Activated B cell treated with CpG ODN at 0.5 μM for 24 hours (primary cell): ENCODE measurements around the gene MAP1LC3A. TPM values are rescaled to one million over a fixed set of nuclear protein-coding genes. Genes with fewer than 3 reads are reported as not detected.

ENCODE experiments used
- ATAC-seq: fragments of 200-7000 bp; cut with Tn5 transposase; one replicate; pipeline ENCODE4 v1.10.0; 2021; ENCODE audit warnings: low read depth, mild to moderate bottlenecking, moderate library complexity
- CTCF ChIA-PET: fragments of 350-600 bp; sonication (Branson Sonifier 250); formaldehyde crosslinking; loops from one replicate; lab custom pipeline; 2021; ENCODE audit warnings: antibody characterized with exemption; lab: Charles Lee
- POLR2A ChIA-PET: fragments of 350-600 bp; sonication (Branson Sonifier 250); formaldehyde crosslinking; loops from one replicate; lab custom pipeline; 2021; ENCODE audit warnings: antibody characterized with exemption; lab: Charles Lee
- DNase-seq: peaks from one replicate; pipeline ENCODE4 v3.0.0; 2022
- H3K27ac Mint-ChIP-seq: one replicate; pipeline ENCODE4 v1.8.0; 2020; ENCODE audit warnings: mixed read lengths
- H3K27me3 Mint-ChIP-seq: one replicate; pipeline ENCODE4 v1.8.0; 2021; ENCODE audit warnings: mixed read lengths
- H3K36me3 Mint-ChIP-seq: one replicate; pipeline ENCODE4 v1.8.0; 2021; ENCODE audit warnings: low read depth, mixed read lengths
- H3K4me1 Mint-ChIP-seq: one replicate; pipeline ENCODE4 v1.8.0; 2021; ENCODE audit warnings: mixed read lengths
- H3K4me3 Mint-ChIP-seq: one replicate; pipeline ENCODE4 v1.8.0; 2020; ENCODE audit warnings: mild to moderate bottlenecking, mixed read lengths
- H3K9me3 Mint-ChIP-seq: one replicate; pipeline ENCODE4 v1.8.0; 2020; ENCODE audit warnings: mixed read lengths
- intact Hi-C: fragments of 100-400 bp; cut with micrococcal nuclease; formaldehyde crosslinking; loops from one replicate; pipeline ENCODE4 v1.15.1; 2024
- total RNA-seq: library from RNA; stranded (reverse); gene quantifications from 2 replicates; pipeline ENCODE4 v1.2.3, GENCODE V29; 2022
- TF ChIP-seq, protein P1 (sequence below): fragments of 200-600 bp; IDR thresholded peaks from one replicate; pipeline ENCODE4 v1.8.0; 2022; ENCODE audit warnings: antibody characterized with exemption, mild to moderate bottlenecking

Gene MAP1LC3A
- total RNA-seq, 1 donor from 2014 or later, result 1.6 TPM

DNA sequence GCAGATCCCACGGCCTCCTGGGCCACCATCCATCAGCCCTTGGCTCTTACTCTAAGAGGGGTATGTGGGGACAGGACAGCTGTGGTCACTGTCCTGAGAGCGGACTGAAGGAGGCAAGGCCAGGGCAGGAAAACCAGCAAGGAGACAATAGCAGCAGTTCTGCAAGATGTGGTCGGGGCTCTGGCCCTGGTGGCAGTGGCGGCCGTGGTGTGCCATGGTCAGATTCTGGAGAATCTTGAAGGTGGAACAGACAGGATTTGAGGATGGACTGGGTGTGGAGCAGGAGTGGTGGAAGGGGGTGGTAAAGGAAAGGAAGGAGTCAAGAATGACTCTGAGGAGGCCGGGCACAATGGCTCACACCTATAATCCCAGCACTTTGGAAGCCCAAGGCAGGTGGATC is 5.9 kb upstream of the MAP1LC3A start:
- ATAC-seq (no peak), DNase-seq (no peak)
- Mint-ChIP-seq H3K36me3 (no peaks in the 10 kb centered on the region), H3K27me3 (no peaks in the 10 kb centered on the region), H3K4me3 (no peak overlapping the region), H3K9me3 (no peaks in the 10 kb centered on the region), H3K4me1 (peaks cover 5% of the 10 kb centered on the region), H3K27ac (no peak overlapping the region)
- ChIA-PET CTCF (no interaction called here), POLR2A (no interaction called here)
- TF ChIP-seq, protein P1, sequence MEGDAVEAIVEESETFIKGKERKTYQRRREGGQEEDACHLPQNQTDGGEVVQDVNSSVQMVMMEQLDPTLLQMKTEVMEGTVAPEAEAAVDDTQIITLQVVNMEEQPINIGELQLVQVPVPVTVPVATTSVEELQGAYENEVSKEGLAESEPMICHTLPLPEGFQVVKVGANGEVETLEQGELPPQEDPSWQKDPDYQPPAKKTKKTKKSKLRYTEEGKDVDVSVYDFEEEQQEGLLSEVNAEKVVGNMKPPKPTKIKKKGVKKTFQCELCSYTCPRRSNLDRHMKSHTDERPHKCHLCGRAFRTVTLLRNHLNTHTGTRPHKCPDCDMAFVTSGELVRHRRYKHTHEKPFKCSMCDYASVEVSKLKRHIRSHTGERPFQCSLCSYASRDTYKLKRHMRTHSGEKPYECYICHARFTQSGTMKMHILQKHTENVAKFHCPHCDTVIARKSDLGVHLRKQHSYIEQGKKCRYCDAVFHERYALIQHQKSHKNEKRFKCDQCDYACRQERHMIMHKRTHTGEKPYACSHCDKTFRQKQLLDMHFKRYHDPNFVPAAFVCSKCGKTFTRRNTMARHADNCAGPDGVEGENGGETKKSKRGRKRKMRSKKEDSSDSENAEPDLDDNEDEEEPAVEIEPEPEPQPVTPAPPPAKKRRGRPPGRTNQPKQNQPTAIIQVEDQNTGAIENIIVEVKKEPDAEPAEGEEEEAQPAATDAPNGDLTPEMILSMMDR, result no peak
- intact Hi-C loops, result no loop called here

- Mint-ChIP-seq H3K27ac (no peak overlapping the region), H3K27me3 (no peaks in the 10 kb centered on the region), H3K36me3 (no peaks in the 10 kb centered on the region), H3K4me1 (peaks cover 13% of the 10 kb centered on the region), H3K9me3 (no peaks in the 10 kb centered on the region), H3K4me3 (no peak overlapping the region)
- TF ChIP-seq, protein P1, result no peak
- intact Hi-C loops, result no loop called here
- ATAC-seq (no peak), DNase-seq (no peak)
- ChIA-PET CTCF (no interaction called here), POLR2A (no interaction called here)
Measured at GRCh38 chr20:34553366-34553867, 5.1 kb upstream of the MAP1LC3A start.

GRCh38 chr20:34557936-34558319 is 590 bp upstream of the MAP1LC3A start:
- no peaks in the 10 kb centered on the region for H3K27me3 Mint-ChIP-seq
- intact Hi-C loops, result loop anchor here (1.0 to 2.0 kb wide), 3 partner anchors 41 to 151 kb away; partner anchors contain the start of genes DYNLRB1 and PIGU

DNA sequence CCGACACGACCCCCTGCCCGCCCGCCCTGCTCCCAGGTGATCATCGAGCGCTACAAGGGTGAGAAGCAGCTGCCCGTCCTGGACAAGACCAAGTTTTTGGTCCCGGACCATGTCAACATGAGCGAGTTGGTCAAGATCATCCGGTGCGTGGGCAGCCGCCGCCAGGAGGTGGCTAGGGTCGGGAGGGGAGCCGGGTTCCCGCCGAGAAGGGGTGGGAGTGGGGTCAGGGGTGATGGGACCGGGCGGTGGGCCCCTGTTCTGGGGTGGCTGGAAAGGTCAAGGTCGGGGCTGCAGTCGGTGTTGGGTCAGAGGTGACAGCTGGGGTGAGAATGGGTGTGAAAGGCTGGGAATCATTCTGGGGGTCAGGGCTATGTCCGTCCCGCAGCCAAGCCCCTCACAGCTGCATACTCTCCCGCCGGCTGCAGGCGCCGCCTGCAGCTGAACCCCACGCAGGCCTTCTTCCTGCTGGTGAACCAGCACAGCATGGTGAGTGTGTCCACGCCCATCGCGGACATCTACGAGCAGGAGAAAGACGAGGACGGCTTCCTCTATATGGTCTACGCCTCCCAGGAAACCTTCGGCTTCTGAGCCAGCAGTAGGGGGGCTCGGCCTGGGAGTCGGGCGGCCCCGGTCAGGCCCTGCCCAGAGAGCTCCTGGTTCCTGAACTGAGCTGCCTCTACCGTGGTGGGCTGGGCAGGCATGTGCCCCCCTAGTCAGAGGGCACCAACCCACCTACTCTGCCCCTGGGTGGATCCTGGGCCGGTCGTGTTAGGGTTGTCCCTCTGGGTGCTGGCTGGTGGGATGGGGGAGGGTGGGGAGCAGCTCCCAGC is 1.0 kb downstream of the MAP1LC3A start:
- CTCF ChIA-PET, result no interaction called here
- ATAC-seq, result no peak
- POLR2A ChIA-PET, result interaction anchor here (1.1 to 1.4 kb wide), 2 partner anchors 11 to 447 kb away, joined by 3 to 5 read pairs; partner anchors contain the start of gene EIF2S2
- Mint-ChIP-seq H3K4me1 (peaks cover 21% of the 10 kb centered on the region), H3K27ac (peak overlapping the region; percentile 53), H3K36me3 (peaks cover under 1% of the 10 kb centered on the region), H3K9me3 (no peaks in the 10 kb centered on the region), H3K27me3 (no peaks in the 10 kb centered on the region), H3K4me3 (peak overlapping the region; percentile 73)
- intact Hi-C loops, result loop anchor here (2.0 kb wide), 1 partner anchor 43 kb away; the partner anchor contains the start of gene DYNLRB1
- no peak for DNase-seq
- TF ChIP-seq, protein P1, result no peak

More at GRCh38 chr20:34557936-34558319, 590 bp upstream of the MAP1LC3A start:
- DNase-seq, result no peak
- TF ChIP-seq, protein P1, result no peak
- Mint-ChIP-seq H3K4me3 (peak overlapping the region; percentile 85), H3K9me3 (no peaks in the 10 kb centered on the region), H3K4me1 (peaks cover 21% of the 10 kb centered on the region), H3K36me3 (no peaks in the 10 kb centered on the region), H3K27ac (peak overlapping the region; percentile 50)
- CTCF ChIA-PET, result interaction anchor here (1.1 kb wide), 1 partner anchor 245 kb away, joined by 3 read pairs; no protein-coding TSS in a partner anchor
- ATAC-seq, result no peak
- POLR2A ChIA-PET, result interaction anchor here (0.7 to 1.5 kb wide), 5 partner anchors 41 to 1184 kb away, joined by 3 to 4 read pairs (median 3); partner anchors contain the start of genes EIF2S2, RBM39 and TP53INP2

GRCh38 chr20:34560141-34560523 is 1.6 kb downstream of the MAP1LC3A start:
- TF ChIP-seq, protein P1, result no peak
- no peak for ATAC-seq
- H3K27ac Mint-ChIP-seq, result peak overlapping the region; percentile 66
- ChIA-PET POLR2A (no interaction called here), CTCF (no interaction called here)
- peak overlapping the region; percentile 30 for H3K4me3 Mint-ChIP-seq
- H3K27me3 Mint-ChIP-seq, result no peaks in the 10 kb centered on the region
- no peak for DNase-seq
- no peaks in the 10 kb centered on the region for H3K9me3 Mint-ChIP-seq
- intact Hi-C loops, result no loop called here
- H3K36me3 Mint-ChIP-seq, result peaks cover 2% of the 10 kb centered on the region
- H3K4me1 Mint-ChIP-seq, result peaks cover 21% of the 10 kb centered on the region
